IMR-90 (cell line): Measurements from ENCODE around the gene SYNPO2.

ENCODE experiments used
- MAFK ChIP-seq: IDR thresholded peaks from 2 replicates; pipeline ENCODE4 v1.6.1; 2012; ENCODE audit warnings: low read depth, low read length, improper control_type of control experiment
- RFX5 ChIP-seq: IDR thresholded peaks from 2 replicates; pipeline ENCODE4 v1.8.0; 2012; ENCODE audit warnings: low read depth, mild to moderate bottlenecking, low read length, moderate library complexity
- TF ChIP-seq, protein P1 (sequence below): conservative IDR thresholded peaks from 2 replicates; pipeline ENCODE4 v1.5.1; 2012; ENCODE audit warnings: mild to moderate bottlenecking, low read depth, low read length, improper control_type of control experiment

GRCh38 chr4:118953276-118953675 is 64.6 kb downstream of the SYNPO2 start:
- TF ChIP-seq, protein P1, sequence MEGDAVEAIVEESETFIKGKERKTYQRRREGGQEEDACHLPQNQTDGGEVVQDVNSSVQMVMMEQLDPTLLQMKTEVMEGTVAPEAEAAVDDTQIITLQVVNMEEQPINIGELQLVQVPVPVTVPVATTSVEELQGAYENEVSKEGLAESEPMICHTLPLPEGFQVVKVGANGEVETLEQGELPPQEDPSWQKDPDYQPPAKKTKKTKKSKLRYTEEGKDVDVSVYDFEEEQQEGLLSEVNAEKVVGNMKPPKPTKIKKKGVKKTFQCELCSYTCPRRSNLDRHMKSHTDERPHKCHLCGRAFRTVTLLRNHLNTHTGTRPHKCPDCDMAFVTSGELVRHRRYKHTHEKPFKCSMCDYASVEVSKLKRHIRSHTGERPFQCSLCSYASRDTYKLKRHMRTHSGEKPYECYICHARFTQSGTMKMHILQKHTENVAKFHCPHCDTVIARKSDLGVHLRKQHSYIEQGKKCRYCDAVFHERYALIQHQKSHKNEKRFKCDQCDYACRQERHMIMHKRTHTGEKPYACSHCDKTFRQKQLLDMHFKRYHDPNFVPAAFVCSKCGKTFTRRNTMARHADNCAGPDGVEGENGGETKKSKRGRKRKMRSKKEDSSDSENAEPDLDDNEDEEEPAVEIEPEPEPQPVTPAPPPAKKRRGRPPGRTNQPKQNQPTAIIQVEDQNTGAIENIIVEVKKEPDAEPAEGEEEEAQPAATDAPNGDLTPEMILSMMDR, result no peak
- TF ChIP-seq RFX5 (no peak), MAFK (no peak)
